ENCODE measurements around the gene ZBTB7B.

The ZBTB7B gene

GRCh38 chr1:155057788-155058211, 55.2 kb downstream of the ZBTB7B start:
- POLR2A ChIA-PET, result interaction anchor here (0.6 to 1.4 kb wide), 2 partner anchors 37 to 86 kb away, joined by 3 read pairs; no protein-coding TSS in a partner anchor
- CTCF ChIA-PET, result interaction anchor here (0.5 to 10.9 kb wide), 7 partner anchors 7 to 592 kb away, joined by 3 to 117 read pairs (median 3); no protein-coding TSS in a partner anchor
- peaks cover 0 to 69% of the 10 kb centered on the region in 2 experiments; a peak in 1 of 3 replicates for H3K36me3 ChIP-seq (ENCODE audit: control insufficient read depth in 2 of 2, insufficient read depth in 1 of 2, low read length in 2 of 2)

GRCh38 chr1:155060736-155061135, 58.1 kb downstream of the ZBTB7B start:
- no peak overlapping the region for H3K27ac ChIP-seq (ENCODE audit: extremely low read depth, low read depth, low read length)
- CTCF ChIA-PET, result interaction anchor here (0.6 to 10.9 kb wide), 19 partner anchors 9 to 582 kb away, joined by 3 to 117 read pairs (median 4); partner anchors contain the start of genes ADAM15, EFNA3 and SHC1
- H3K4me3 ChIP-seq (ENCODE audit: low read depth, low read length), result no peak overlapping the region
- H3K9me3 ChIP-seq (ENCODE audit: control insufficient read depth, insufficient read depth, low read depth, low read length), result no peaks in the 10 kb centered on the region
- TF ChIP-seq ZNF416 (tag by site-specific recombination; IDR thresholded peaks at IDR 0.05), result no peak
- peak; percentile 43 for TF ChIP-seq GLIS2 (tag by site-specific recombination; IDR thresholded peaks at IDR 0.05)
- H3K4me1 ChIP-seq (ENCODE audit: control insufficient read depth, insufficient read depth, low read length), result no peaks in the 10 kb centered on the region; the same call in none of the 2 replicates
- H3K36me3 ChIP-seq (ENCODE audit: control insufficient read depth in 2 of 2, insufficient read depth in 1 of 2, low read length in 2 of 2), result peaks cover 0 to 50% of the 10 kb centered on the region in 2 experiments; a peak in 1 of 3 replicates
- POLR2A ChIA-PET, result interaction anchor here (1.3 to 1.7 kb wide), 4 partner anchors 10 to 105 kb away, joined by 3 to 7 read pairs (median 4); partner anchors contain the start of genes ADAM15 and PBXIP1

More at GRCh38 chr1:155057788-155058211, 55.2 kb downstream of the ZBTB7B start:
- TF ChIP-seq, protein P1, sequence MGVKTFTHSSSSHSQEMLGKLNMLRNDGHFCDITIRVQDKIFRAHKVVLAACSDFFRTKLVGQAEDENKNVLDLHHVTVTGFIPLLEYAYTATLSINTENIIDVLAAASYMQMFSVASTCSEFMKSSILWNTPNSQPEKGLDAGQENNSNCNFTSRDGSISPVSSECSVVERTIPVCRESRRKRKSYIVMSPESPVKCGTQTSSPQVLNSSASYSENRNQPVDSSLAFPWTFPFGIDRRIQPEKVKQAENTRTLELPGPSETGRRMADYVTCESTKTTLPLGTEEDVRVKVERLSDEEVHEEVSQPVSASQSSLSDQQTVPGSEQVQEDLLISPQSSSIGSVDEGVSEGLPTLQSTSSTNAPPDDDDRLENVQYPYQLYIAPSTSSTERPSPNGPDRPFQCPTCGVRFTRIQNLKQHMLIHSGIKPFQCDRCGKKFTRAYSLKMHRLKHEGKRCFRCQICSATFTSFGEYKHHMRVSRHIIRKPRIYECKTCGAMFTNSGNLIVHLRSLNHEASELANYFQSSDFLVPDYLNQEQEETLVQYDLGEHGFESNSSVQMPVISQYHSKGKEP (tag by site-specific recombination; IDR thresholded peaks at IDR 0.05), result no peak
- no peak for TF ChIP-seq ZNF560 (tag by site-specific recombination; IDR thresholded peaks at IDR 0.05; ENCODE audit: borderline replicate concordance)
- TF ChIP-seq, protein P2, sequence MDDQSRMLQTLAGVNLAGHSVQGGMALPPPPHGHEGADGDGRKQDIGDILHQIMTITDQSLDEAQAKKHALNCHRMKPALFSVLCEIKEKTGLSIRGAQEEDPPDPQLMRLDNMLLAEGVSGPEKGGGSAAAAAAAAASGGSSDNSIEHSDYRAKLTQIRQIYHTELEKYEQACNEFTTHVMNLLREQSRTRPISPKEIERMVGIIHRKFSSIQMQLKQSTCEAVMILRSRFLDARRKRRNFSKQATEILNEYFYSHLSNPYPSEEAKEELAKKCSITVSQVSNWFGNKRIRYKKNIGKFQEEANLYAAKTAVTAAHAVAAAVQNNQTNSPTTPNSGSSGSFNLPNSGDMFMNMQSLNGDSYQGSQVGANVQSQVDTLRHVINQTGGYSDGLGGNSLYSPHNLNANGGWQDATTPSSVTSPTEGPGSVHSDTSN (CRISPR knock-in tag; IDR thresholded peaks at IDR 0.05), result no peak
- no peak for TF ChIP-seq ZNF664 (tag by site-specific recombination; IDR thresholded peaks at IDR 0.05)
- no peak for TF ChIP-seq ZNF133 (tag by site-specific recombination; IDR thresholded peaks at IDR 0.05)
- no peak for TF ChIP-seq ZNF157 (tag by site-specific recombination; IDR thresholded peaks at IDR 0.05)
- TF ChIP-seq, protein P3, sequence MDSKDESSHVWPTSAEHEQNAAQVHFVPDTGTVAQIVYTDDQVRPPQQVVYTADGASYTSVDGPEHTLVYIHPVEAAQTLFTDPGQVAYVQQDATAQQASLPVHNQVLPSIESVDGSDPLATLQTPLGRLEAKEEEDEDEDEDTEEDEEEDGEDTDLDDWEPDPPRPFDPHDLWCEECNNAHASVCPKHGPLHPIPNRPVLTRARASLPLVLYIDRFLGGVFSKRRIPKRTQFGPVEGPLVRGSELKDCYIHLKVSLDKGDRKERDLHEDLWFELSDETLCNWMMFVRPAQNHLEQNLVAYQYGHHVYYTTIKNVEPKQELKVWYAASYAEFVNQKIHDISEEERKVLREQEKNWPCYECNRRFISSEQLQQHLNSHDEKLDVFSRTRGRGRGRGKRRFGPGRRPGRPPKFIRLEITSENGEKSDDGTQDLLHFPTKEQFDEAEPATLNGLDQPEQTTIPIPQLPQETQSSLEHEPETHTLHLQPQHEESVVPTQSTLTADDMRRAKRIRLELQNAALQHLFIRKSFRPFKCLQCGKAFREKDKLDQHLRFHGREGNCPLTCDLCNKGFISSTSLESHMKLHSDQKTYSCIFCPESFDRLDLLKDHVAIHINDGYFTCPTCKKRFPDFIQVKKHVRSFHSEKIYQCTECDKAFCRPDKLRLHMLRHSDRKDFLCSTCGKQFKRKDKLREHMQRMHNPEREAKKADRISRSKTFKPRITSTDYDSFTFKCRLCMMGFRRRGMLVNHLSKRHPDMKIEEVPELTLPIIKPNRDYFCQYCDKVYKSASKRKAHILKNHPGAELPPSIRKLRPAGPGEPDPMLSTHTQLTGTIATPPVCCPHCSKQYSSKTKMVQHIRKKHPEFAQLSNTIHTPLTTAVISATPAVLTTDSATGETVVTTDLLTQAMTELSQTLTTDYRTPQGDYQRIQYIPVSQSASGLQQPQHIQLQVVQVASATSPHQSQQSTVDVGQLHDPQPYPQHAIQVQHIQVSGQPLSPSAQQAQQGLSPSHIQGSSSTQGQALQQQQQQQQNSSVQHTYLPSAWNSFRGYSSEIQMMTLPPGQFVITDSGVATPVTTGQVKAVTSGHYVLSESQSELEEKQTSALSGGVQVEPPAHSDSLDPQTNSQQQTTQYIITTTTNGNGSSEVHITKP (tag by site-specific recombination; IDR thresholded peaks at IDR 0.05), result no peak
- H3K9me3 ChIP-seq (ENCODE audit: control insufficient read depth, insufficient read depth, low read depth, low read length), result no peaks in the 10 kb centered on the region
- H3K27ac ChIP-seq (ENCODE audit: extremely low read depth, low read depth, low read length), result no peak overlapping the region
- no peak overlapping the region for H3K4me3 ChIP-seq (ENCODE audit: low read depth, low read length)
- no peaks in the 10 kb centered on the region; the same call in 1 of the 2 replicates for H3K4me1 ChIP-seq (ENCODE audit: control insufficient read depth, insufficient read depth, low read length)

DNA sequence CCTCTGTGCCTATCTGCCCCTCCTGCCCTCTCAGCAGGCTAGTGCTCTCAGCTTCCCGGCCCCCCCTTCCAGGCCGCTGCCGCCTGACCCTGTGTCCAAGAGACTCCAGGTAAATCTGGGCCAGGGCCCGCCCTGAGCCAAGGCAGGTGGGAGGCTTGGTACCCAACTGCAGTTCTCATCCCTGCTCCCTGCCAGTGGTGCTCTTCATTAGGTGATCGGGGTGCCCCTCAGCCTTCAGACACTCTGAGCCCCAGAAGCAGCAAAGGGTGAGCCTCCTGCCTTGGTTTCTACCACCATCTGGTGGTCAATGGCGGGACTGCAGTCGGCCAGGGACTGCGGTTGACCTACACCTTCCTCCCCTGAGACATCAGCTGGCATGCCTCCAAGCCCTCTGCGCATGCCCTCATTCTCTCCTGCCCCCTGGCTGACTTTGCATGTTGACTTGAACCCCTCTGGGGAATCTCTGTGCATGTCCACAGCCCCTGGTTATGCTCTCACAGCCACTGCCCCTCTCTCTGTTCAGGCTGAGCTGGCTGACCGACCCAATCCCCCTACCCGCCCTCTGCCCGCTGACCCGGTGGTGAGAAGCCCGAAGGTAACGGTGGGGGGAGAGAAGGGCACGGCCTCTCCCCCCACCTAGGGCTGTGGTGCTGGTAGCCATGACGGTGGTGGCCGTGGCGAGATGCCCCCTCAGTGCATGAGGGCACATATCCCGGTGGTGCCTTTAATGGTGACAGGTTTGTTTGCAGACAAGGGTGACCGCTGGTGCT, 59.0 kb downstream of the ZBTB7B start:
- POLR2A ChIA-PET, result interaction anchor here (0.5 to 1.7 kb wide), 8 partner anchors 9 to 134 kb away, joined by 3 to 7 read pairs (median 4); partner anchors contain the start of genes ADAM15, KRTCAP2 and PBXIP1
- H3K27ac ChIP-seq (ENCODE audit: extremely low read depth, low read depth, low read length), result no peak overlapping the region
- peaks cover 0 to 41% of the 10 kb centered on the region in 2 experiments; a peak in 1 of 3 replicates for H3K36me3 ChIP-seq (ENCODE audit: control insufficient read depth in 2 of 2, insufficient read depth in 1 of 2, low read length in 2 of 2)
- H3K4me3 ChIP-seq (ENCODE audit: low read depth, low read length), result no peak overlapping the region
- no peaks in the 10 kb centered on the region for H3K9me3 ChIP-seq (ENCODE audit: control insufficient read depth, insufficient read depth, low read depth, low read length)
- no peaks in the 10 kb centered on the region; the same call in none of the 2 replicates for H3K4me1 ChIP-seq (ENCODE audit: control insufficient read depth, insufficient read depth, low read length)
- CTCF ChIA-PET, result interaction anchor here (0.5 to 10.9 kb wide), 43 partner anchors 9 to 1068 kb away, joined by 3 to 117 read pairs (median 4); partner anchors contain the start of genes ADAM15, EFNA3, KRTCAP2 and PBXIP1
- peak; percentile 33; the same call in 1 of the 2 replicates for TF ChIP-seq ZNF324 (tag by site-specific recombination; IDR thresholded peaks at IDR 0.05)
- no peak for TF ChIP-seq SCRT1 (tag by site-specific recombination; IDR thresholded peaks at IDR 0.05; ENCODE audit: borderline replicate concordance)
- TF ChIP-seq IKZF3 (tag by site-specific recombination; IDR thresholded peaks at IDR 0.05), result no peak
- TF ChIP-seq, protein P4, sequence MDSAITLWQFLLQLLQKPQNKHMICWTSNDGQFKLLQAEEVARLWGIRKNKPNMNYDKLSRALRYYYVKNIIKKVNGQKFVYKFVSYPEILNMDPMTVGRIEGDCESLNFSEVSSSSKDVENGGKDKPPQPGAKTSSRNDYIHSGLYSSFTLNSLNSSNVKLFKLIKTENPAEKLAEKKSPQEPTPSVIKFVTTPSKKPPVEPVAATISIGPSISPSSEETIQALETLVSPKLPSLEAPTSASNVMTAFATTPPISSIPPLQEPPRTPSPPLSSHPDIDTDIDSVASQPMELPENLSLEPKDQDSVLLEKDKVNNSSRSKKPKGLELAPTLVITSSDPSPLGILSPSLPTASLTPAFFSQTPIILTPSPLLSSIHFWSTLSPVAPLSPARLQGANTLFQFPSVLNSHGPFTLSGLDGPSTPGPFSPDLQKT (IDR thresholded peaks at IDR 0.05; ENCODE audit: borderline replicate concordance, low read depth, low read length), result no peak
- TF ChIP-seq SP7 (tag by site-specific recombination; IDR thresholded peaks at IDR 0.05), result peak; percentile 42; the same call in 1 of the 2 replicates
- peak; percentile 25; the same call in 1 of the 2 replicates for TF ChIP-seq ZNF843 (tag by site-specific recombination; IDR thresholded peaks at IDR 0.05)
- peak; percentile 83 for TF ChIP-seq ZNF423 (tag by site-specific recombination; IDR thresholded peaks at IDR 0.05)
- no peak for TF ChIP-seq ZNF274 (IDR thresholded peaks at IDR 0.05; ENCODE audit: low read length)
- TF ChIP-seq ZNF274 (tag by site-specific recombination; IDR thresholded peaks at IDR 0.05; ENCODE audit: borderline replicate concordance), result no peak
- TF ChIP-seq BCL11B (tag by site-specific recombination; IDR thresholded peaks at IDR 0.05; ENCODE audit: low read depth), result no peak
- peak; percentile 92 for TF ChIP-seq ZNF654 (tag by site-specific recombination; IDR thresholded peaks at IDR 0.05; ENCODE audit: low read depth)

All from HEK293 (cell line).